GM23338 (cell line): Measurements from ENCODE around the gene ACOXL.

Experiments used
- CREB1 ChIP-seq: fragments of 250-450 bp; sonication (Bioruptor Pico); IDR thresholded peaks from 2 replicates; pipeline ENCODE4 v1.5.0; 2020; ENCODE audit warnings: low read depth, mild to moderate bottlenecking, moderate library complexity
- EZH2 ChIP-seq: fragments of 200-600 bp; sonication (generic); IDR thresholded peaks from one replicate; pipeline ENCODE4 v1.8.0; 2017; ENCODE audit warnings: antibody characterized with exemption, mild to moderate bottlenecking, low read depth; ENCODE audit not compliant: unreplicated experiment
- EZH2phosphoT487 ChIP-seq: fragments of 200-600 bp; sonication (generic); IDR thresholded peaks from one replicate; pipeline ENCODE4 v1.8.1; 2018; ENCODE audit warnings: antibody characterized with exemption; ENCODE audit not compliant: unreplicated experiment
- JUNB ChIP-seq: IDR thresholded peaks from one replicate; pipeline ENCODE4 v1.6.1; 2016; ENCODE audit warnings: antibody characterized with exemption; ENCODE audit not compliant: unreplicated experiment
- NANOG ChIP-seq: IDR thresholded peaks from 2 replicates; pipeline ENCODE4 v1.6.1; 2016; ENCODE audit warnings: antibody characterized with exemption, borderline replicate concordance
- POLR2AphosphoS5 ChIP-seq: IDR thresholded peaks from 2 replicates; pipeline ENCODE4 v1.6.1; 2016; ENCODE audit warnings: antibody characterized with exemption, low read depth
- ZNF114 ChIP-seq: fragments of 250-450 bp; sonication (Bioruptor Pico); IDR thresholded peaks from 2 replicates; pipeline ENCODE4 v1.5.0; 2020; ENCODE audit warnings: mild to moderate bottlenecking, moderate library complexity
- ZNF331 ChIP-seq: fragments of 250-450 bp; sonication (Bioruptor Pico); IDR thresholded peaks from 2 replicates; pipeline ENCODE4 v1.5.0; 2020; ENCODE audit warnings: low read depth, mild to moderate bottlenecking, moderate library complexity
- TF ChIP-seq, protein P1 (sequence below), 2 experiments: fragments of 200-600 bp in 1 of 2; sonication (generic) in 1 of 2; conservative IDR thresholded peaks; 2 replicates each; pipeline versions ENCODE4 v1.5.1 to v1.6.1; 2016 to 2017; ENCODE audit warnings: antibody characterized with exemption in 2 of 2, low read depth in 2 of 2, mild to moderate bottlenecking in 2 of 2, moderate library complexity in 1 of 2
- TF ChIP-seq, protein P2 (sequence below): IDR thresholded peaks from one replicate; pipeline ENCODE4 v1.6.1; 2018; ENCODE audit warnings: antibody characterized with exemption; ENCODE audit not compliant: unreplicated experiment
- TF ChIP-seq, protein P3 (sequence below): IDR thresholded peaks from 2 replicates; pipeline ENCODE4 v1.6.1; 2016; ENCODE audit warnings: antibody characterized with exemption

DNA sequence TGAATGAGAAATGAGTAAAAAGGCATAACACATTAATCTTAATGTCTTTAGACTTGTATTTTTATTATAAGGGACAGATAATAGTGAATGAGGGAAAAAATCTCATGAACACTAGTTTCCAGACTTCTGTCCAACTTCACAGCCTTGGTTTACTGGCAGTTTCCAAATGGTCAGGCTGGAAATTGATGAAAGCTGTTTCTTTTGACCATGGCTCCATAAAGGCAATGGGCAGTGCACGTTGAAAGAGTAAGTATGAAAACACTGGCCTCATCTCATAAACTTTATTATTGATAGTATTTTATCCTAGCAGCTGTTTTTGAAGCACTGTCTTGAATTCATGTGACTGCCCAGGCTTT is 411.4 kb downstream of the ACOXL start:
- TF ChIP-seq, protein P1, sequence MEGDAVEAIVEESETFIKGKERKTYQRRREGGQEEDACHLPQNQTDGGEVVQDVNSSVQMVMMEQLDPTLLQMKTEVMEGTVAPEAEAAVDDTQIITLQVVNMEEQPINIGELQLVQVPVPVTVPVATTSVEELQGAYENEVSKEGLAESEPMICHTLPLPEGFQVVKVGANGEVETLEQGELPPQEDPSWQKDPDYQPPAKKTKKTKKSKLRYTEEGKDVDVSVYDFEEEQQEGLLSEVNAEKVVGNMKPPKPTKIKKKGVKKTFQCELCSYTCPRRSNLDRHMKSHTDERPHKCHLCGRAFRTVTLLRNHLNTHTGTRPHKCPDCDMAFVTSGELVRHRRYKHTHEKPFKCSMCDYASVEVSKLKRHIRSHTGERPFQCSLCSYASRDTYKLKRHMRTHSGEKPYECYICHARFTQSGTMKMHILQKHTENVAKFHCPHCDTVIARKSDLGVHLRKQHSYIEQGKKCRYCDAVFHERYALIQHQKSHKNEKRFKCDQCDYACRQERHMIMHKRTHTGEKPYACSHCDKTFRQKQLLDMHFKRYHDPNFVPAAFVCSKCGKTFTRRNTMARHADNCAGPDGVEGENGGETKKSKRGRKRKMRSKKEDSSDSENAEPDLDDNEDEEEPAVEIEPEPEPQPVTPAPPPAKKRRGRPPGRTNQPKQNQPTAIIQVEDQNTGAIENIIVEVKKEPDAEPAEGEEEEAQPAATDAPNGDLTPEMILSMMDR (conservative IDR thresholded peaks at IDR 0.05; ENCODE audit: low read depth in 2 of 2) = no peak
- no peak for TF ChIP-seq JUNB
- TF ChIP-seq, protein P2, sequence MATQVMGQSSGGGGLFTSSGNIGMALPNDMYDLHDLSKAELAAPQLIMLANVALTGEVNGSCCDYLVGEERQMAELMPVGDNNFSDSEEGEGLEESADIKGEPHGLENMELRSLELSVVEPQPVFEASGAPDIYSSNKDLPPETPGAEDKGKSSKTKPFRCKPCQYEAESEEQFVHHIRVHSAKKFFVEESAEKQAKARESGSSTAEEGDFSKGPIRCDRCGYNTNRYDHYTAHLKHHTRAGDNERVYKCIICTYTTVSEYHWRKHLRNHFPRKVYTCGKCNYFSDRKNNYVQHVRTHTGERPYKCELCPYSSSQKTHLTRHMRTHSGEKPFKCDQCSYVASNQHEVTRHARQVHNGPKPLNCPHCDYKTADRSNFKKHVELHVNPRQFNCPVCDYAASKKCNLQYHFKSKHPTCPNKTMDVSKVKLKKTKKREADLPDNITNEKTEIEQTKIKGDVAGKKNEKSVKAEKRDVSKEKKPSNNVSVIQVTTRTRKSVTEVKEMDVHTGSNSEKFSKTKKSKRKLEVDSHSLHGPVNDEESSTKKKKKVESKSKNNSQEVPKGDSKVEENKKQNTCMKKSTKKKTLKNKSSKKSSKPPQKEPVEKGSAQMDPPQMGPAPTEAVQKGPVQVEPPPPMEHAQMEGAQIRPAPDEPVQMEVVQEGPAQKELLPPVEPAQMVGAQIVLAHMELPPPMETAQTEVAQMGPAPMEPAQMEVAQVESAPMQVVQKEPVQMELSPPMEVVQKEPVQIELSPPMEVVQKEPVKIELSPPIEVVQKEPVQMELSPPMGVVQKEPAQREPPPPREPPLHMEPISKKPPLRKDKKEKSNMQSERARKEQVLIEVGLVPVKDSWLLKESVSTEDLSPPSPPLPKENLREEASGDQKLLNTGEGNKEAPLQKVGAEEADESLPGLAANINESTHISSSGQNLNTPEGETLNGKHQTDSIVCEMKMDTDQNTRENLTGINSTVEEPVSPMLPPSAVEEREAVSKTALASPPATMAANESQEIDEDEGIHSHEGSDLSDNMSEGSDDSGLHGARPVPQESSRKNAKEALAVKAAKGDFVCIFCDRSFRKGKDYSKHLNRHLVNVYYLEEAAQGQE = no peak
- TF ChIP-seq POLR2AphosphoS5 = no peak
- TF ChIP-seq EZH2 = no peak
- no peak for TF ChIP-seq CREB1 (CRISPR knock-in tag)
- no peak for TF ChIP-seq EZH2phosphoT487
- TF ChIP-seq, protein P3, sequence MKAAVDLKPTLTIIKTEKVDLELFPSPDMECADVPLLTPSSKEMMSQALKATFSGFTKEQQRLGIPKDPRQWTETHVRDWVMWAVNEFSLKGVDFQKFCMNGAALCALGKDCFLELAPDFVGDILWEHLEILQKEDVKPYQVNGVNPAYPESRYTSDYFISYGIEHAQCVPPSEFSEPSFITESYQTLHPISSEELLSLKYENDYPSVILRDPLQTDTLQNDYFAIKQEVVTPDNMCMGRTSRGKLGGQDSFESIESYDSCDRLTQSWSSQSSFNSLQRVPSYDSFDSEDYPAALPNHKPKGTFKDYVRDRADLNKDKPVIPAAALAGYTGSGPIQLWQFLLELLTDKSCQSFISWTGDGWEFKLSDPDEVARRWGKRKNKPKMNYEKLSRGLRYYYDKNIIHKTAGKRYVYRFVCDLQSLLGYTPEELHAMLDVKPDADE = no peak
- no peak for TF ChIP-seq ZNF114 (CRISPR knock-in tag)
- TF ChIP-seq NANOG = no peak
- no peak for TF ChIP-seq ZNF331
